RWPE1 (cell line): ENCODE data around the gene FUNDC2.

ENCODE experiments used
- CTCF ChIA-PET: fragments of 350-600 bp; sonication (Branson Sonifier 250); formaldehyde crosslinking; extraction: SDS; loops from one replicate; lab custom pipeline; 2021; lab: Yijun Ruan, JAX
- POLR2A ChIA-PET: fragments of 400-600 bp; formaldehyde crosslinking; extraction: SDS; loops from one replicate; lab custom pipeline; 2020; ENCODE audit warnings: antibody characterized with exemption; ENCODE audit not compliant: low non-redundant PET; lab: Yijun Ruan, JAX
- DNase-seq: peaks from one replicate; pipeline ENCODE4 v3.0.0; 2012; ENCODE audit warnings: low spot score
- H3K27ac ChIP-seq: fragments of 450-650 bp; 2 replicates; pipeline ENCODE4 v1.5.1; 2017
- TF ChIP-seq, protein P1 (sequence below): fragments of 450-650 bp; conservative IDR thresholded peaks from 2 replicates; pipeline ENCODE4 v1.5.1; 2017; ENCODE audit warnings: low read depth, mild to moderate bottlenecking

FUNDC2 gene

DNA sequence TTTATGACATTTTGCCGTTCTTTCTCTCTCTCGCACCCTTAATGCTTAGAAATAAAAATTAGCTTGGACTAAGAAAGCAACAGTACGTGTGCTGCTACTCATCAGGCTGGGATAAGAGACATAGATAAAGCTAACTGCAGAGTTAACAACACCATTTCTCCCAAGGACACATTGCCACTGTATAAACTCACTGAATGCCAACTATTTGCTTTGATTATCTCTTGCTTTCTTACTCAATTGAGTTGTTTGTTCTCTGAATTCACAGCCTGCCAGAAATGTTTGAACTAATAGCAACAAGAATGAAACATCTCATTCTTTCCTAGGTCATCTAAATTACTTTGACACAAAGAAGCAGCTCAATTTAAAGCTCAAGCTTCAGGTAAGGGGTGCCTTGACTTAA is 38.7 kb upstream of the FUNDC2 start:
- CTCF ChIA-PET, result interaction anchor here (0.5 to 0.6 kb wide), 3 partner anchors 98 to 232 kb away, joined by 3 read pairs; no protein-coding TSS in a partner anchor
- TF ChIP-seq, protein P1, sequence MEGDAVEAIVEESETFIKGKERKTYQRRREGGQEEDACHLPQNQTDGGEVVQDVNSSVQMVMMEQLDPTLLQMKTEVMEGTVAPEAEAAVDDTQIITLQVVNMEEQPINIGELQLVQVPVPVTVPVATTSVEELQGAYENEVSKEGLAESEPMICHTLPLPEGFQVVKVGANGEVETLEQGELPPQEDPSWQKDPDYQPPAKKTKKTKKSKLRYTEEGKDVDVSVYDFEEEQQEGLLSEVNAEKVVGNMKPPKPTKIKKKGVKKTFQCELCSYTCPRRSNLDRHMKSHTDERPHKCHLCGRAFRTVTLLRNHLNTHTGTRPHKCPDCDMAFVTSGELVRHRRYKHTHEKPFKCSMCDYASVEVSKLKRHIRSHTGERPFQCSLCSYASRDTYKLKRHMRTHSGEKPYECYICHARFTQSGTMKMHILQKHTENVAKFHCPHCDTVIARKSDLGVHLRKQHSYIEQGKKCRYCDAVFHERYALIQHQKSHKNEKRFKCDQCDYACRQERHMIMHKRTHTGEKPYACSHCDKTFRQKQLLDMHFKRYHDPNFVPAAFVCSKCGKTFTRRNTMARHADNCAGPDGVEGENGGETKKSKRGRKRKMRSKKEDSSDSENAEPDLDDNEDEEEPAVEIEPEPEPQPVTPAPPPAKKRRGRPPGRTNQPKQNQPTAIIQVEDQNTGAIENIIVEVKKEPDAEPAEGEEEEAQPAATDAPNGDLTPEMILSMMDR, result no peak
- POLR2A ChIA-PET, result no interaction called here
- no peak overlapping the region for H3K27ac ChIP-seq
- no peak for DNase-seq

- DNase-seq, result no peak
- TF ChIP-seq, protein P1, result no peak
- ChIA-PET POLR2A (no interaction called here), CTCF (no interaction called here)
- no peak overlapping the region for H3K27ac ChIP-seq
Measured at GRCh38 chrX:154988719-154989118, 37.9 kb upstream of the FUNDC2 start.

GRCh38 chrX:154990496-154990895 is 36.1 kb upstream of the FUNDC2 start:
- ChIA-PET CTCF (no interaction called here), POLR2A (no interaction called here)
- TF ChIP-seq, protein P1, result no peak
- DNase-seq, result no peak
- no peak overlapping the region for H3K27ac ChIP-seq

DNA sequence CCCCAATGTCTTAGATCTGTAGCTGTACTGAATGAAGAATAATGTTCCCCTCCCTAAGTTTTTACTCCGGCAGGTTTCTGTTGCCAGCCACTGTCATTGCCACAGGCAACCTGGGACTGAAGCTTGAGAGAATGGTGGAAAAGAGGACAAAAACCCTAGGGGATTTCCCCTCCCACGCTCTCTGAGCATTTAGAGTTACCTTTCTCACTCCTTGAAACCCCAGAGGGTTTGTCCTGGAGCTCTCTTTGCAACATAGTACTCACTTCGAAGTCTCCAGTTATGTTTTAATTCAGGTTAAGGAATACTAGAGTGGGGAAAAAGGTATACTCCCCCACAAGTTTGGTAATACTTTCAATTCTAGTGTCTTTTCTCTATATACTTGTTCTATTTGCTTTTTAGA is 35.6 kb upstream of the FUNDC2 start:
- no peak for DNase-seq
- TF ChIP-seq, protein P1, result no peak
- ChIA-PET POLR2A (no interaction called here), CTCF (no interaction called here)
- H3K27ac ChIP-seq, result no peak overlapping the region

DNA sequence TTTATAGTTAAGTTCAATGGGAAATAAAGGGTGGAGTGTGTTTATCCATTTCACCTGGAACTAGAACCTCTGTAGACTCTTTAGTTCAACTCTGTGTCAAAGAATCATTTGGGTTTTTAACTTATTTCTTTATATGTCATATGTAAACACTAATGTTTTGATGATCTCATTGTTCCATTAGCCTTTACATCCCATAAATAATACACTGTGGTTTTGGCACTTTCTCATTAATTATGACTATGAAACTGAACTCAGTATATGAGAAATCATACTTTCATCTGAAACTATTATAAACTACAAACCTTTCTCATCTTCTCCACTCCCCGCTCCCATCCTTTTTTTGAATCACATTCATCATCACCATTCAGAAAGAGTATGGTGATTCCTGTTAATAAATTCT is 35.2 kb upstream of the FUNDC2 start:
- ChIA-PET POLR2A (no interaction called here), CTCF (no interaction called here)
- no peak for DNase-seq
- TF ChIP-seq, protein P1, result no peak
- H3K27ac ChIP-seq, result no peak overlapping the region

GRCh38 chrX:154998204-154998880 is 28.3 kb upstream of the FUNDC2 start:
- no peak for DNase-seq
- ChIA-PET POLR2A (no interaction called here), CTCF (no interaction called here)
- no peak overlapping the region for H3K27ac ChIP-seq
- TF ChIP-seq, protein P1, result no peak
